Gastroesophageal sphincter (tissue), 3 donors: ENCODE measurements around the gene KCNIP4.

Experiments
- CTCF ChIP-seq, 4 experiments: fragments of 200-600 bp in 2 of 4; fragments of 450-650 bp in 2 of 4; sonication (generic) in 1 of 4; IDR thresholded peaks; one replicate each; pipeline ENCODE4 v1.5.1; 2017 to 2019; ENCODE audit warnings: antibody characterized with exemption in 4 of 4, mild to moderate bottlenecking in 2 of 4, moderate library complexity in 2 of 4
- POLR2A ChIP-seq, 2 donors: fragments of 450-650 bp; IDR thresholded peaks; one replicate each; pipeline ENCODE4 v1.6.1; 2017; ENCODE audit warnings: antibody characterized with exemption in 2 of 2, mild to moderate bottlenecking in 2 of 2, moderate library complexity in 1 of 2
- POLR2AphosphoS5 ChIP-seq: sonication (generic); formaldehyde crosslinking; IDR thresholded peaks from one replicate; pipeline ENCODE4 v1.6.1; 2017; ENCODE audit warnings: antibody characterized with exemption

DNA sequence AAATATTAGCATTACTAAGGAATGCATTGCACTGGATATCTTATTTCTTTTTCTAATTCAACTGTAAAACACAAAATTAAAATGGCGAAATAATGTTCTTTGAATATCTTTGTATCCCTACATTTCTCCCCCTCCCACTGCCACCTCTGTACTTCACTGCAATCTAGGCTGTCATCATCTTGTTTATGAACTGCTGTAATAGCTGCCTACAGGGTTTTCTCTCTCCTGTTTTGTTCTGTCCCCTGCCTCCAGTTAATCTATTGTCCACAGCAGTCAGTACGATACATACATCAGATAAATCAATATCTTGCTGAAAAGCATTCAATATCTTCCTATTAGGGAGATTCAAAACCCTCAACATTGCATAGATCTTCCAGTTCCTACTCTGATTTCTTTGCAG, 528.4 kb downstream of the KCNIP4 start:
- TF ChIP-seq CTCF (IDR thresholded peaks at IDR 0.05), result no peak
- no peak for TF ChIP-seq POLR2A (IDR thresholded peaks at IDR 0.05)
- TF ChIP-seq POLR2AphosphoS5, result no peak
